IMR-90 (cell line): ENCODE results near the gene AUTS2. TPM values are rescaled to one million over a fixed set of nuclear protein-coding genes. Genes with fewer than 3 reads are reported as not detected.

ENCODE experiments used
- ATAC-seq: fragments of 200-7000 bp; cut with Tn5 transposase; 2 replicates; pipeline ENCODE4 v1.9.1; 2020; ENCODE audit warnings: low read depth, mild to moderate bottlenecking, moderate library complexity
- BruUV-seq: library from RNA; stranded (reverse); fragments of 400-500 nt; replicated peaks from 2 replicates; lab custom pipeline; 2021; lab: Mats Ljungman, UMichigan
- CTCF ChIA-PET: fragments of 300-600 bp; formaldehyde crosslinking; extraction: SDS; loops from one replicate; lab custom pipeline; 2021; ENCODE audit warnings: antibody characterized with exemption; lab: Yijun Ruan, JAX
- POLR2A ChIA-PET: fragments of 300-600 bp; sonication (Branson Sonifier 250); formaldehyde crosslinking; loops from one replicate; lab custom pipeline; 2022; ENCODE audit warnings: antibody characterized with exemption; ENCODE audit not compliant: unreplicated experiment; lab: Charles Lee
- DNase-seq: peaks from one replicate; pipeline ENCODE4 v3.0.0; 2013
- H2AFZ ChIP-seq: replicated peaks from 2 replicates; pipeline ENCODE3; 2013; ENCODE audit warnings: low read length, mild to moderate bottlenecking; ENCODE audit not compliant: poor library complexity
- H2AK5ac ChIP-seq: 2 replicates; pipeline ENCODE4 v1.6.1; 2013; ENCODE audit warnings: low read depth, low read length, inconsistent platforms
- H2AK9ac ChIP-seq: replicated peaks from 2 replicates; pipeline ENCODE3; 2013; ENCODE audit warnings: mild to moderate bottlenecking, low read depth, low read length, moderate library complexity; ENCODE audit not compliant: poor library complexity
- H2BK120ac ChIP-seq: 2 replicates; pipeline ENCODE4 v1.6.1; 2013; ENCODE audit warnings: low read depth, low read length, inconsistent platforms
- H2BK15ac ChIP-seq: 3 replicates; pipeline ENCODE4 v1.6.1; 2013; ENCODE audit warnings: low read depth, low read length, inconsistent platforms
- H2BK20ac ChIP-seq: 2 replicates; pipeline ENCODE4 v1.6.1; 2013; ENCODE audit warnings: low read depth, mild to moderate bottlenecking, inconsistent platforms, low read length, moderate library complexity
- H2BK5ac ChIP-seq: 2 replicates; pipeline ENCODE4 v1.6.1; 2013; ENCODE audit warnings: mild to moderate bottlenecking, low read depth, low read length, inconsistent platforms; ENCODE audit not compliant: poor library complexity, severe bottlenecking
- H3K14ac ChIP-seq: replicated peaks from 2 replicates; pipeline ENCODE4 v1.6.1; 2013; ENCODE audit warnings: low read depth, low read length, inconsistent platforms
- H3K18ac ChIP-seq: 2 replicates; pipeline ENCODE4 v1.6.1; 2013; ENCODE audit warnings: low read depth, low read length, control low read depth
- H3K23ac ChIP-seq: 2 replicates; pipeline ENCODE4 v1.6.1; 2013; ENCODE audit warnings: low read depth, low read length, inconsistent platforms
- H3K27ac ChIP-seq: 2 replicates; pipeline ENCODE4 v1.5.1; 2013; ENCODE audit warnings: mild to moderate bottlenecking, control low read depth, low read length; ENCODE audit not compliant: insufficient read depth
- H3K27me3 ChIP-seq: 2 replicates; pipeline ENCODE4 v1.6.1; 2013; ENCODE audit warnings: low read length; ENCODE audit not compliant: control insufficient read depth, insufficient read depth
- H3K36me3 ChIP-seq: 2 replicates; pipeline ENCODE4 v1.6.1; 2013; ENCODE audit warnings: low read length, mixed read lengths; ENCODE audit not compliant: control insufficient read depth, insufficient read depth
- H3K4ac ChIP-seq: 2 replicates; pipeline ENCODE4 v1.6.1; 2013; ENCODE audit warnings: low read depth, low read length, inconsistent platforms
- H3K4me1 ChIP-seq: 2 replicates; pipeline ENCODE4 v1.6.1; 2013; ENCODE audit warnings: low read length, mixed read lengths; ENCODE audit not compliant: control insufficient read depth, insufficient read depth
- H3K4me2 ChIP-seq: 2 replicates; pipeline ENCODE4 v1.6.1; 2013; ENCODE audit warnings: low read depth, mild to moderate bottlenecking, control low read depth, low read length, moderate library complexity
- H3K4me3 ChIP-seq: 2 replicates; pipeline ENCODE4 v1.5.1; 2013; ENCODE audit warnings: low read depth, mild to moderate bottlenecking, control low read depth, low read length, moderate library complexity; ENCODE audit not compliant: insufficient read depth
- H3K56ac ChIP-seq: 2 replicates; pipeline ENCODE4 v1.6.1; 2013; ENCODE audit warnings: low read length, inconsistent platforms; ENCODE audit not compliant: insufficient read depth; ENCODE audit errors: extremely low read depth
- H3K79me1 ChIP-seq, 2 experiments: 2 replicates each; pipeline ENCODE4 v1.6.1; 2013; ENCODE audit warnings: low read length in 2 of 2, inconsistent platforms in 1 of 2, low read depth in 1 of 2
- H3K9ac ChIP-seq: 2 replicates; pipeline ENCODE4 v1.6.1; 2013; ENCODE audit warnings: low read depth, low read length, control low read depth
- H3K9me1 ChIP-seq: 2 replicates; pipeline ENCODE4 v1.6.1; 2013; ENCODE audit warnings: low read length, inconsistent platforms; ENCODE audit not compliant: insufficient read depth
- H3K9me3 ChIP-seq: 2 replicates; pipeline ENCODE4 v1.6.1; 2013; ENCODE audit warnings: low read length; ENCODE audit not compliant: control insufficient read depth, insufficient read depth
- H4K20me1 ChIP-seq: 2 replicates; pipeline ENCODE4 v1.6.1; 2013; ENCODE audit warnings: low read length, inconsistent platforms; ENCODE audit not compliant: insufficient read depth
- H4K5ac ChIP-seq: 2 replicates; pipeline ENCODE4 v1.6.1; 2013; ENCODE audit warnings: mild to moderate bottlenecking, low read depth, low read length, control low read depth
- H4K8ac ChIP-seq, 2 experiments: 2 replicates each; pipeline ENCODE4 v1.6.1; 2013; ENCODE audit warnings: low read depth in 2 of 2, low read length in 2 of 2, control low read depth in 1 of 2, inconsistent platforms in 1 of 2
- H4K91ac ChIP-seq: 2 replicates; pipeline ENCODE4 v1.6.1; 2013; ENCODE audit warnings: low read depth, low read length, inconsistent platforms; ENCODE audit not compliant: insufficient read depth
- MAFK ChIP-seq: IDR thresholded peaks from 2 replicates; pipeline ENCODE4 v1.6.1; 2012; ENCODE audit warnings: low read depth, low read length, improper control_type of control experiment
- NFE2L2 ChIP-seq: fragments of 150-350 bp; IDR thresholded peaks from 2 replicates; pipeline ENCODE4 v1.6.1; 2016; ENCODE audit warnings: low read depth, mild to moderate bottlenecking, low read length
- POLR2A ChIP-seq: IDR thresholded peaks from 2 replicates; pipeline ENCODE4 v1.6.1; 2012; ENCODE audit warnings: mild to moderate bottlenecking, low read depth, low read length
- RCOR1 ChIP-seq: IDR thresholded peaks from 2 replicates; pipeline ENCODE4 v1.6.1; 2012; ENCODE audit warnings: mild to moderate bottlenecking, low read length, improper control_type of control experiment; ENCODE audit not compliant: insufficient replicate concordance
- WGBS, 2 experiments: methylation state at CpG; one replicate each; pipeline versions ENCODE4 v1.1.5 to v1.1.7; 2013; ENCODE audit warnings: missing lambda C conversion rate in 2 of 2; ENCODE audit not compliant: insufficient read length in 1 of 2; ENCODE audit errors: extremely low coverage in 2 of 2; 5-methylcytosine and 5-hydroxymethylcytosine counted together
- dilution Hi-C: fragments of 300-500 bp; cut with HindIII; formaldehyde crosslinking; loops from one replicate; pipeline ENCODE4 v1.14.3; 2018; ENCODE audit warnings: low sequenced_read_pairs; ENCODE audit not compliant: unreplicated experiment
- in situ Hi-C: fragments of 300-500 bp; cut with MboI; formaldehyde crosslinking; loops from 3 replicates; pipeline ENCODE4 v1.14.3; 2019; ENCODE audit warnings: low sequenced_read_pairs, inconsistent platforms, mixed read lengths
- intact Hi-C: fragments of 100-400 bp; cut with micrococcal nuclease; formaldehyde crosslinking; loops from 2 replicates; pipeline ENCODE4 v1.10.0; 2022
- polyA plus RNA-seq, 3 experiments: library from polyadenylated mRNA; depleted of rRNA; stranded (reverse); fragments of >200 nt; gene quantifications; 2 replicates each; pipeline ENCODE4 v1.2.3, GENCODE V29; 2012; ENCODE audit warnings: low replicate concordance in 1 of 3
- total RNA-seq: library from RNA; depleted of rRNA; stranded (reverse); fragments of >200 nt; gene quantifications from 2 replicates; pipeline ENCODE4 v1.2.3, GENCODE V29; 2012

AUTS2 gene
- total and polyA plus RNA-seq, 2 of the 4 experiments (the other 2 are of a cell fraction): 0.90 to 3.0 TPM

DNA sequence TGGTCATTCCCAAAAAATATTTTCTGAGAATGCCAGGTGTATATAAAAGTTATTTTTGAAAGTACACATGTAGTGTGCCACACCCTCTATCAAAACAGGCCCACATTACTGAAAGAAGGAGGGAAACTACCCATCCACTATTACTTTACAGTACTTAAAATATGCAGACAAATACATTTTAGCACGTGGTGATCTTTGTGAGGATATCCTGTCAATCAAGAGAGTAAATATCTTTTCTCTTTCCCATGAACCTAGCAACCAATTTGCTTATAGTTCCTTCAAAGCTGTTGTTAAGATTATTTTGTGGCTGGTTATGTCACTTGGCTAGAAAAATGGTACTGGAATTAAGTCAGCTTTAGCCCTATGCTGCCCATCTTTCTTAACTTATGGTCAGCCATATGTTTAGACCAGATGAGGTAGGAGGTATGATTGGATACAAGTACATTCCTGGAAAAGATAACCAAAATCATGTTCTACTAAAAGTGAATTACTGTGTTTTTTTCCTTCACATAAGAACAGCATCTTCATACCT is 70.1 kb downstream of the AUTS2 start:
- no peaks in the 10 kb centered on the region for H3K79me1 ChIP-seq
- no peaks in the 10 kb centered on the region for H3K27me3 ChIP-seq
- DNase-seq: no peak
- H4K91ac ChIP-seq: no peak overlapping the region
- POLR2A ChIA-PET: no interaction called here
- no peak overlapping the region for H3K4me3 ChIP-seq
- in situ Hi-C loops: no loop called here
- H4K20me1 ChIP-seq: no peaks in the 10 kb centered on the region
- H3K36me3 ChIP-seq: no peaks in the 10 kb centered on the region
- no peak overlapping the region for H3K4me2 ChIP-seq
- TF ChIP-seq MAFK: no peak
- no peak for TF ChIP-seq RCOR1
- no peak for TF ChIP-seq NFE2L2
- no peak for TF ChIP-seq POLR2A
- no peak overlapping the region for H2BK120ac ChIP-seq
- no peak overlapping the region for H2AFZ ChIP-seq
- dilution Hi-C loops: no loop called here
- intact Hi-C loops: no loop called here
- H4K5ac ChIP-seq: no peak overlapping the region
- no peak overlapping the region for H2AK5ac ChIP-seq
- H3K9me3 ChIP-seq: no peaks in the 10 kb centered on the region
- no peak overlapping the region for H3K4ac ChIP-seq
- no peaks in the 10 kb centered on the region for H3K4me1 ChIP-seq
- no peak overlapping the region for H3K27ac ChIP-seq
- BruUV-seq: no TSS peak
- H2BK15ac ChIP-seq: no peak overlapping the region
- H3K9ac ChIP-seq: no peak overlapping the region
- H2BK5ac ChIP-seq: no peak overlapping the region
- H4K8ac ChIP-seq: no peak overlapping the region
- no peak overlapping the region for H3K56ac ChIP-seq
- no peak for ATAC-seq
- H3K14ac ChIP-seq: no peak overlapping the region
- no peak overlapping the region for H3K23ac ChIP-seq
- no peak overlapping the region for H2AK9ac ChIP-seq
- CTCF ChIA-PET: no interaction called here
- no peak overlapping the region for H3K18ac ChIP-seq
- WGBS, 2 experiments: no CpG with 5 or more reads among the region's 1 CpG
- H2BK20ac ChIP-seq: no peak overlapping the region
- H3K9me1 ChIP-seq: no peaks in the 10 kb centered on the region
